ENCODE data around the gene IER5L. TPM values are rescaled to one million over a fixed set of nuclear protein-coding genes. Genes with fewer than 3 reads are reported as not detected.

Gene IER5L
- total RNA-seq, 4 donors from 2014 or later: 4.3 to 8.2 (median 6.2) TPM

DNA sequence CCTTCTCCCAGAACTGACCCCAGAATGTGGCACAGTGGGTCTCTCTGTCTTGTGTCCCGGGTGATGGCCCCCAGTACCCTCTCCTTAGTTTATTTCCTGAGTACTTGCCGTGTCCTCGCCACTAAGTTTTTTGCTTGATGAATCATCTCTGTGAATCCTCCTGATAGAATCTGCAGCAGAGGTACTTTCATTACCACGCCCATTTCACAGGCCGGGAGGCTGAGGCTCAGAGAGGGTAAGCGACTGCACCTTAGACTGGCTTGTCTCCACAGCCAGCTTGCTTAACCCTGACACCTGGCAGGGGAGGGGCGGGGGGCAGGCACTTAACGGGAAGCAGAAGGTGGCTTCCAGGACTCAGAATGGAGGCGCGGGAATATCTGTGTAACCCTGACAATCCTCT, 7.9 kb upstream of the IER5L start:
- 72% methylated on average over 10 of the region's 10 CpGs for WGBS
- no peak for DNase-seq (ENCODE audit: low spot score in 2 of 2)

DNA sequence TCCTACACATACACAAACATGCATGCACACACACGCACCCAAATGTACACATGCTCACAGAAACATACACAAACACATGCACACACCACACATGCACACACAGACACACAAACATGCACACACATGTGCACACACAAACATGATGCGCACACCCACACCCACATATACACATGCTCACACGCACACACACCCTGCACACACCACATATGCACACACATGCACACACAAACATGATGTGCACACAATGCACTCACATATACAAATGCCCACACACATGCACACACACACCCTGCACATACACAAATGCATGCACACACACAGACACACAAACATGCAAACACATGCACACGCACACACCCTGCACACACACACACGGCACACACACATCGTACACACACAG, 7.3 kb upstream of the IER5L start:
- H3K4me1 ChIP-seq: peaks cover 4% of the 10 kb centered on the region
- TF ChIP-seq, protein P1, sequence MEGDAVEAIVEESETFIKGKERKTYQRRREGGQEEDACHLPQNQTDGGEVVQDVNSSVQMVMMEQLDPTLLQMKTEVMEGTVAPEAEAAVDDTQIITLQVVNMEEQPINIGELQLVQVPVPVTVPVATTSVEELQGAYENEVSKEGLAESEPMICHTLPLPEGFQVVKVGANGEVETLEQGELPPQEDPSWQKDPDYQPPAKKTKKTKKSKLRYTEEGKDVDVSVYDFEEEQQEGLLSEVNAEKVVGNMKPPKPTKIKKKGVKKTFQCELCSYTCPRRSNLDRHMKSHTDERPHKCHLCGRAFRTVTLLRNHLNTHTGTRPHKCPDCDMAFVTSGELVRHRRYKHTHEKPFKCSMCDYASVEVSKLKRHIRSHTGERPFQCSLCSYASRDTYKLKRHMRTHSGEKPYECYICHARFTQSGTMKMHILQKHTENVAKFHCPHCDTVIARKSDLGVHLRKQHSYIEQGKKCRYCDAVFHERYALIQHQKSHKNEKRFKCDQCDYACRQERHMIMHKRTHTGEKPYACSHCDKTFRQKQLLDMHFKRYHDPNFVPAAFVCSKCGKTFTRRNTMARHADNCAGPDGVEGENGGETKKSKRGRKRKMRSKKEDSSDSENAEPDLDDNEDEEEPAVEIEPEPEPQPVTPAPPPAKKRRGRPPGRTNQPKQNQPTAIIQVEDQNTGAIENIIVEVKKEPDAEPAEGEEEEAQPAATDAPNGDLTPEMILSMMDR (IDR thresholded peaks at IDR 0.05): no peak
- TF ChIP-seq POLR2A (IDR thresholded peaks at IDR 0.05) (no peak), EP300 (IDR thresholded peaks at IDR 0.05) (no peak), POLR2AphosphoS5 (IDR thresholded peaks at IDR 0.05) (no peak)
- WGBS: 92% methylated on average over 6 of the region's 6 CpGs
- no peak overlapping the region for H3K27ac ChIP-seq
- H3K9me3 ChIP-seq: no peaks in the 10 kb centered on the region
- no peak overlapping the region for H3K4me3 ChIP-seq
- no peaks in the 10 kb centered on the region for H3K36me3 ChIP-seq
- DNase-seq (ENCODE audit: low spot score in 2 of 2): no peak
- no peaks in the 10 kb centered on the region for H3K27me3 ChIP-seq

More for the DNA sequence above, 7.9 kb upstream of the IER5L start:
- Histone ChIP-seq H3K27ac (no peak overlapping the region), H3K4me3 (no peak overlapping the region), H3K36me3 (no peaks in the 10 kb centered on the region), H3K27me3 (no peaks in the 10 kb centered on the region), H3K9me3 (no peaks in the 10 kb centered on the region), H3K4me1 (peaks cover 4% of the 10 kb centered on the region)
- TF ChIP-seq POLR2A (IDR thresholded peaks at IDR 0.05) (no peak), EP300 (IDR thresholded peaks at IDR 0.05) (no peak)

DNA sequence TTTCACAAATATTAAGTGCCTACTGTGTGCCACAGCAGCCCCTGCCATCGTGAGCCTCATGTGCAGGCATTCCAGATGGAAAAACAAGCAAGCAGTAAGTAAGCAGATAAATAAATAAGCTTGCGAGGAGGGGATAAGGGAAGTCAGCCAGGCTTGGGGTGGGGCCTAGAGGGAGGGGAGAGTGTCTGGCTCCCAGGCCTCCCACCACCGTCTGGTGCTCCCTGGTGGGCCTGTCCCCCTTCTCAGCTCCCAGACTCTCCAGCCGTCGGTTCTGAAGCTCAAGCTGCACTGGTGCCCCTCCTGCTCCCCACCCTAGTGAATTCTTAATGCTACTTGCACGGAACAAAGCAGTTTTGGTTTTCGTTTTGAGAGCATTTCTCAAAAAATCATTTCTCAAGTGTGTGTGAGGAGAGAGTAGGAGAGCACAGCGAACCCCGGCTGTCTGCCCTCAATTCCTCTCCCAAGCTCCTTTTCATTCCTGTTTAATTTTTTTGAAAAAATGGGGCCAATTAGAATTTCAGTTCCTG, 6.6 kb upstream of the IER5L start:
- Histone ChIP-seq H3K36me3 (no peaks in the 10 kb centered on the region), H3K27me3 (no peaks in the 10 kb centered on the region), H3K4me1 (peaks cover 4% of the 10 kb centered on the region), H3K9me3 (no peaks in the 10 kb centered on the region), H3K4me3 (no peak overlapping the region), H3K27ac (no peak overlapping the region)
- 66% methylated on average over 9 of the region's 9 CpGs for WGBS
- DNase-seq (ENCODE audit: low spot score in 2 of 2): no peak
- TF ChIP-seq POLR2AphosphoS5 (IDR thresholded peaks at IDR 0.05): no peak
- TF ChIP-seq EP300 (IDR thresholded peaks at IDR 0.05): no peak
- TF ChIP-seq, protein P1 (IDR thresholded peaks at IDR 0.05): no peak
- no peak for TF ChIP-seq POLR2A (IDR thresholded peaks at IDR 0.05)

DNA sequence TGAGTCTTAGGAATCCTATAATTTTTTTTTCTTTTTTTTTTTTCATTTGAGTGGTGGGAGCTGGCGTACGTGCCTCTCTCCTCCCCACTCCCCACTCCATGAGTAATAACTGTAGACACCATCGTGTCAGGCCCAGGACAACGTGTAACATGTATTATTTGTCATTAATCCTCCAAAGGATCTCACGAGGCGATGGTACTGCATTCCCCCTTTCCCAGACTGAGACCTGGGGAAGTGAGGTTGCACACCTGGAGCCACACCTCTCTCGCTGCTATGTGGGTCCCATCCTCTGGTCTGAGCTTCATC, 6.1 kb upstream of the IER5L start:
- Histone ChIP-seq H3K4me3 (no peak overlapping the region), H3K4me1 (peaks cover 4% of the 10 kb centered on the region), H3K36me3 (no peaks in the 10 kb centered on the region), H3K27ac (no peak overlapping the region), H3K9me3 (no peaks in the 10 kb centered on the region), H3K27me3 (no peaks in the 10 kb centered on the region)
- no peak for DNase-seq (ENCODE audit: low spot score in 2 of 2)
- TF ChIP-seq POLR2AphosphoS5 (IDR thresholded peaks at IDR 0.05) (no peak), EP300 (IDR thresholded peaks at IDR 0.05) (no peak), POLR2A (IDR thresholded peaks at IDR 0.05) (no peak)
- TF ChIP-seq, protein P1 (IDR thresholded peaks at IDR 0.05): no peak
- 79% methylated on average over 7 of the region's 7 CpGs for WGBS

DNA sequence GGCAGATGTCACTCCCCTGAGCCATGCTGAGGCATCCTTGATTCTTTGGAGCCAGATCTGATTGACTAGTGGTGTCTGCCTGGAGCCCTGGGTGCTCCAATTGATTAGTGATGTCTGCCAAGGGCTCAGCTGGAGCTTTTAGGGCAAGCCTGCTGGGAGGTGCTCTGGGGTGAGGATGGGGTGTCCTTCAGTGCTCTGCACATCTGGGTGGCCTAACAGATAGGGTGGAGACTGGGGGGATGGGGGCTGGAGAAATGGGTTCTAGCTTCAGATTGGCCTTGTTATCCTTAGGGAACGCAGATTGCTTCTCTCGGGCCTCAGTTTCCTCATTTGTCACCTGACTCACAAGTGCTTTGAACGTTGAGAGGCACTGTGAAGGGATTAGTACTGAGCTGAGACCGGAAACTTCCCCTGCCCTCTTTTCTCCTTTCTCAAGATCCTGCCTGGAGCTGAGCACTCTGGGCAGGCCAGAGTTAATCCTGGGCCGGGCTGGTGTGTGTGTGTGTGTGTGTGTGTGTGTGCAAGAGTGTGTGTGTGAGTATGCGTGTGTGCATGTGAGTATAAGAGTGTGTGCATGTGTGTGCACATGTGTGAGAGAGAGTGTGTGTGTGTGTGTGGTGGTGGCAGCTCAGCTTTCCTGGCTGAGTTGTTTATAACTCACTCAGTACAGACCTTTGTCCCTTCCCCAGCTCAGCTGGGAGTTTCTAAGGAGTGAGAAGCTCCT, 5.6 kb upstream of the IER5L start:
- no peak overlapping the region for H3K27ac ChIP-seq
- DNase-seq (ENCODE audit: low spot score in 2 of 2): no peak
- no peaks in the 10 kb centered on the region for H3K27me3 ChIP-seq
- TF ChIP-seq POLR2AphosphoS5 (IDR thresholded peaks at IDR 0.05): no peak
- TF ChIP-seq EP300 (IDR thresholded peaks at IDR 0.05): no peak
- TF ChIP-seq, protein P1 (IDR thresholded peaks at IDR 0.05): no peak
- no peak for TF ChIP-seq POLR2A (IDR thresholded peaks at IDR 0.05)
- no peak overlapping the region for H3K4me3 ChIP-seq
- H3K36me3 ChIP-seq: no peaks in the 10 kb centered on the region
- no peaks in the 10 kb centered on the region for H3K9me3 ChIP-seq
- WGBS: 59% methylated on average over 5 of the region's 6 CpGs
- peaks cover 6% of the 10 kb centered on the region for H3K4me1 ChIP-seq
